Measurements from ENCODE around the gene ZNF22. TPM values are rescaled to one million over a fixed set of nuclear protein-coding genes. Genes with fewer than 3 reads are reported as not detected.
A peak's percentile ranks its signal among the peaks of the same experiment; 100 is the strongest.

ZNF22 gene
- total RNA-seq, 4 donors from 2014 or later, result 3.6 to 14.5 (median 8.0) TPM

DNA sequence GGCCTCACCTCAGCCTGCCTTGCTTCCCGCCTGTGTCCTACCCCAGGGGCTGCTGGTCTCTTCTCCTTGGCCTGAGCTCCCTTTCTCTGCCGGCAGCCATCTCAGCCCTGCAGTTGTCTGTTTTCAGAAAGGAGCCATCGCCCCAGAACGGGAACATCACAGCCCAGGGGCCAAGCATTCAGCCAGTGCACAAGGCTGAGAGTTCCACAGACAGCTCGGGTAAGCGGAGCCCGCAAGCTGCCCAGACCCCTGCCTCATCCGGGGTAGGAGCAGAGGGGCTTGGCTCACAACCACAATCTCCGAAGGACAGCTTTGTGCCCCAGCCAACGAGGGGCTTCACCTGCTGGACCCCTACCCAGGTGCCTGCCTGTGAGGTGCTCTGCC is 16.8 kb upstream of the ZNF22 start:
- Histone ChIP-seq H3K9me3 (no peaks in the 10 kb centered on the region), H3K4me3 (no peak overlapping the region), H3K27ac (peak overlapping the region in 3 of 4 donors; percentile 62 to 81 (median 73)), H3K27me3 (no peaks in the 10 kb centered on the region), H3K4me1 (peaks cover 38 to 84% (median 70%) of the 10 kb centered on the region in 3 donors), H3K36me3 (no peaks in the 10 kb centered on the region)
- no peak for DNase-seq
- TF ChIP-seq POLR2A (IDR thresholded peaks at IDR 0.05) (no peak), CTCF (IDR thresholded peaks at IDR 0.05) (no peak)
- WGBS, 2 donors, result 70 to 90% methylated on average over 2 to 8 of the region's 10 CpGs
- intact Hi-C loops (cut with DNase I), result no loop called here

DNA sequence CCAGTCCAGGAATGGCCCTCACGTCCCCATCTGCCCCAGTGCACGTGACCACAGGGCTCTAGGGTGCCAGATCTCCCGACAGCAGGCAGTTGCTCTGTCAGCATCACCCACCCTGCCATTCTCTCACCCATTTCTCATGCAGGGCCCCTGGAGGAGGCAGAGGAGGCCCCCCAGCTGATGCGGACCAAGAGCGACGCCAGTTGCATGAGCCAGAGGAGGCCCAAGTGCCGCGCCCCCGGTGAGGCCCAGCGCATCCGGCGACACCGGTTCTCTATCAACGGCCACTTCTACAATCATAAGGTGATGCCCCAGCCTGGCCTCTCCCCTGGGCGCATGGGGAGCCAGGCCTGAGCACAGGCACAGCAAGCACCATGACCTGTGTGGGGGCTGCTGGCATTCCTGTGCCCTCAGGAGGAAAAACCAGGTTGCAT is 16.0 kb upstream of the ZNF22 start:
- intact Hi-C loops (cut with DNase I), result no loop called here
- no peak for DNase-seq
- Histone ChIP-seq H3K4me1 (peaks cover 30 to 77% (median 62%) of the 10 kb centered on the region in 3 donors), H3K27me3 (no peaks in the 10 kb centered on the region), H3K27ac (peak overlapping the region in 3 of 4 donors; percentile 62 to 75 (median 73)), H3K9me3 (no peaks in the 10 kb centered on the region), H3K36me3 (peaks cover 0 to 5% (median 0%) of the 10 kb centered on the region in 3 donors), H3K4me3 (no peak overlapping the region)
- no peak for TF ChIP-seq CTCF (IDR thresholded peaks at IDR 0.05)
- no peak for TF ChIP-seq POLR2A (IDR thresholded peaks at IDR 0.05)
- WGBS, 2 donors, result 95 to 100% methylated on average over 7 to 8 of the region's 15 CpGs

GRCh38 chr10:44985175-44985681 is 15.5 kb upstream of the ZNF22 start:
- 57 to 82% methylated on average over 2 to 9 of the region's 9 CpGs for WGBS, 2 donors
- TF ChIP-seq POLR2A (IDR thresholded peaks at IDR 0.05), result no peak
- TF ChIP-seq CTCF (IDR thresholded peaks at IDR 0.05), result no peak
- intact Hi-C loops (cut with DNase I), result no loop called here
- no peak overlapping the region for H3K4me3 ChIP-seq
- no peaks in the 10 kb centered on the region for H3K27me3 ChIP-seq
- H3K4me1 ChIP-seq, result peaks cover 24 to 77% (median 58%) of the 10 kb centered on the region in 3 donors
- peak overlapping the region in 3 of 4 donors; percentile 62 to 75 (median 73) for H3K27ac ChIP-seq
- no peak for DNase-seq
- H3K36me3 ChIP-seq, result peaks cover 0 to 5% (median 0%) of the 10 kb centered on the region in 3 donors
- H3K9me3 ChIP-seq, result no peaks in the 10 kb centered on the region

GRCh38 chr10:44986179-44986578 is 14.5 kb upstream of the ZNF22 start:
- peaks cover 16 to 77% (median 58%) of the 10 kb centered on the region in 3 donors for H3K4me1 ChIP-seq
- no peak for DNase-seq
- WGBS, 2 donors, result 83 to 88% methylated on average over 3 of the region's 3 CpGs
- no peaks in the 10 kb centered on the region for H3K27me3 ChIP-seq
- intact Hi-C loops (cut with DNase I), result no loop called here
- H3K36me3 ChIP-seq, result peaks cover 0 to 5% (median 0%) of the 10 kb centered on the region in 3 donors
- no peaks in the 10 kb centered on the region for H3K9me3 ChIP-seq
- no peak for TF ChIP-seq POLR2A (IDR thresholded peaks at IDR 0.05)
- no peak for TF ChIP-seq CTCF (IDR thresholded peaks at IDR 0.05)
- H3K27ac ChIP-seq, result peak overlapping the region in 3 of 4 donors; percentile 62 to 75 (median 73)
- H3K4me3 ChIP-seq, result no peak overlapping the region

DNA sequence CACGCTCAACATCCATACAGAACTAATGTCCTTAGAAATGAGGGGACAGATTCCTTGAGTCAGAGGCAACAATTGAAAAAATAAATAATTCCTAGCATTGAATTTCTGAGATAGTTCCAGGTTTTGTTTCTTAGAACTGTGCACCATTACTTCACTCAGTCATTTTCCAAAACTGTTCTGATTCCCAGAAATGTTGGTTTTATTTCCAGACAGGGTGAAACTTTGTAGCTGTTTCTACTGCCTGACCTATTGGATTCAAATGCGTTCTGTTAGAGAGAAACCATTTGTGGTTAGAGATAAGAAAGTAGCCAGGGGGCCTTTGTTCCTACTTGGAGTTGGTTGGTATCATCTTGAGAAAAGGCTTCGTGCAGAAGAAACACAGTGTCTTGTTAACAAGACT is 14.1 kb upstream of the ZNF22 start:
- no peak for DNase-seq
- WGBS, 2 donors, result 60 to 74% methylated on average over 3 of the region's 3 CpGs
- Histone ChIP-seq H3K27ac (peak overlapping the region in 3 of 4 donors; percentile 62 to 75 (median 73)), H3K4me3 (no peak overlapping the region), H3K4me1 (peaks cover 13 to 77% (median 57%) of the 10 kb centered on the region in 3 donors), H3K27me3 (no peaks in the 10 kb centered on the region), H3K36me3 (peaks cover 0 to 5% (median 0%) of the 10 kb centered on the region in 3 donors), H3K9me3 (no peaks in the 10 kb centered on the region)
- no peak for TF ChIP-seq POLR2A (IDR thresholded peaks at IDR 0.05)
- no peak for TF ChIP-seq CTCF (IDR thresholded peaks at IDR 0.05)
- intact Hi-C loops (cut with DNase I), result no loop called here
